Kidney (tissue), 14 donors: ENCODE data around the gene ACTMAP. TPM values are rescaled to one million over a fixed set of nuclear protein-coding genes. Genes with fewer than 3 reads are reported as not detected.

ENCODE experiments used
- DNase-seq, 5 donors: peaks; one replicate each; pipeline ENCODE4 v3.0.0-alpha.2; 2013 to 2020
- FAIRE-seq: peaks from 2 replicates; lab custom pipeline; 2012; peaks lifted over from hg19 to GRCh38; lab: Jason Lieb, UNC
- H3K27ac ChIP-seq, 2 donors: one replicate each; pipeline ENCODE4 v1.7.0; 2013; ENCODE audit warnings: low read depth in 2 of 2, low read length in 2 of 2, inconsistent platforms in 1 of 2
- H3K27me3 ChIP-seq: one replicate; pipeline ENCODE4 v1.7.1; 2013; ENCODE audit warnings: low read length, inconsistent platforms; ENCODE audit not compliant: control insufficient read depth, insufficient read depth
- H3K36me3 ChIP-seq, 3 donors: one replicate each; pipeline versions ENCODE4 v1.7.0 to v1.7.1; 2013; ENCODE audit warnings: low read length in 3 of 3, control low read depth in 1 of 3, inconsistent platforms in 1 of 3; ENCODE audit not compliant: insufficient read depth in 3 of 3, control insufficient read depth in 2 of 3
- H3K4me1 ChIP-seq, 3 donors: one replicate each; pipeline versions ENCODE4 v1.7.0 to v1.7.1; 2013; ENCODE audit warnings: low read length in 3 of 3, inconsistent platforms in 1 of 3, low read depth in 1 of 3; ENCODE audit not compliant: control insufficient read depth in 2 of 3, insufficient read depth in 2 of 3
- H3K4me3 ChIP-seq, 3 donors: one replicate each; pipeline versions ENCODE4 v1.7.0 to v1.8.1; 2013; ENCODE audit warnings: low read length in 3 of 3, control low read depth in 1 of 3, inconsistent platforms in 1 of 3
- H3K9ac ChIP-seq, 3 donors: one replicate each; pipeline versions ENCODE4 v1.7.0 to v1.7.1; 2013; ENCODE audit warnings: low read length in 3 of 3, control low read depth in 1 of 3, inconsistent platforms in 1 of 3
- H3K9me3 ChIP-seq, 3 donors: one replicate each; pipeline versions ENCODE4 v1.7.0 to v1.7.1; 2013; ENCODE audit warnings: low read length in 3 of 3, control low read depth in 1 of 3, inconsistent platforms in 1 of 3; ENCODE audit not compliant: control insufficient read depth in 2 of 3, insufficient read depth in 1 of 3
- CTCF ChIP-seq: IDR thresholded peaks from 3 replicates; pipeline ENCODE4 v1.5.1; 2012; ENCODE audit warnings: mild to moderate bottlenecking, moderate library complexity, borderline replicate concordance; ENCODE audit not compliant: insufficient read depth; ENCODE audit errors: extremely low read depth
- intact Hi-C: fragments of 100-400 bp; cut with DNase I; formaldehyde crosslinking; loops from one replicate; pipeline ENCODE4 v1.11.1; 2022
- polyA plus RNA-seq: library from polyadenylated mRNA; stranded (reverse); fragments of 350-450 nt; fragmentation: Illumina TruSeq; extraction: RNeasy Lipid Tissue Mini Kit (QIAGEN cat#74804); gene quantifications from one replicate; pipeline ENCODE4 v1.2.3, GENCODE V29; 2014; ENCODE audit warnings: low read depth, low replicate concordance; ENCODE audit not compliant: insufficient read depth
- total RNA-seq: library from RNA; stranded (reverse); fragmentation: NEBNext Ultra II Directional; extraction: Animal tissue kit (Norgen Biotek cat#: 25700); gene quantifications from one replicate; pipeline ENCODE4 v1.2.1, GENCODE V29; 2021
- donor health status: control.
- donor health status: control.
- donor health status: control.
- donor health status: control.
- donor health status: control.
- donor health status: DM: yes; HTN: yes; CAD: no.
- donor health status: Normal renal cell carcinoma (clear cell type).

ACTMAP gene
- total and polyA plus RNA-seq, 2 donors from 2014 or later = 8.7 to 8.9 TPM

GRCh38 chr19:40758491-40758890 lies 8.2 kb upstream of the ACTMAP start:
- DNase-seq (no peak), FAIRE-seq (no peak)
- Histone ChIP-seq H3K9me3 (no peaks in the 10 kb centered on the region), H3K4me1 (peaks cover 0 to 13% (median 3%) of the 10 kb centered on the region in 3 donors), H3K27ac (no peak overlapping the region), H3K4me3 (no peak overlapping the region), H3K9ac (no peak overlapping the region), H3K36me3 (peaks cover 17 to 51% (median 34%) of the 10 kb centered on the region in 3 donors), H3K27me3 (no peaks in the 10 kb centered on the region)
- TF ChIP-seq CTCF = no peak
- intact Hi-C loops = no loop called here

- H3K9ac ChIP-seq = no peak overlapping the region
- H3K36me3 ChIP-seq = peaks cover 8 to 34% (median 21%) of the 10 kb centered on the region in 3 donors
- no peaks in the 10 kb centered on the region for H3K9me3 ChIP-seq
- TF ChIP-seq CTCF = no peak
- FAIRE-seq (no peak), DNase-seq (no peak)
- H3K27ac ChIP-seq = no peak overlapping the region
- no peak overlapping the region for H3K4me3 ChIP-seq
- intact Hi-C loops = no loop called here
- peaks cover 3 to 13% (median 6%) of the 10 kb centered on the region in 3 donors for H3K4me1 ChIP-seq
- H3K27me3 ChIP-seq = no peaks in the 10 kb centered on the region
Observed at GRCh38 chr19:40756502-40757110, 6.3 kb upstream of the ACTMAP start.

- Histone ChIP-seq H3K9me3 (no peaks in the 10 kb centered on the region), H3K27me3 (no peaks in the 10 kb centered on the region), H3K4me3 (no peak overlapping the region), H3K9ac (no peak overlapping the region), H3K27ac (no peak overlapping the region), H3K36me3 (peaks cover 6 to 28% (median 21%) of the 10 kb centered on the region in 3 donors), H3K4me1 (peaks cover 3 to 13% (median 6%) of the 10 kb centered on the region in 3 donors)
- no peak for FAIRE-seq
- intact Hi-C loops = no loop called here
- no peak for TF ChIP-seq CTCF
- DNase-seq = no peak
Observed at GRCh38 chr19:40755791-40756190, 5.5 kb upstream of the ACTMAP start.
